ENCODE data around the gene CARD11. TPM values are rescaled to one million over a fixed set of nuclear protein-coding genes. Genes with fewer than 3 reads are reported as not detected.

Gene CARD11
- total RNA-seq, 4 donors from 2014 or later, result 0.96 to 47.5 (median 6.6) TPM

GRCh38 chr7:2886391-2886790 is 157.3 kb downstream of the CARD11 start:
- intact Hi-C loops (cut with DNase I; ENCODE audit: low total_unique reads) (no loop called here), in situ Hi-C loops (cut with MboI; ENCODE audit: low pct_ligation_motif_present in 1 of 4, low pct_unique_long_range_greater_than_20kb in 1 of 4, low sequenced_read_pairs in 3 of 4) (loop anchor here in 1 of 4 donors (25.0 kb wide), 1 partner anchor 251 kb away; no protein-coding TSS in a partner anchor)
- no peak for TF ChIP-seq EP300 (IDR thresholded peaks at IDR 0.05; ENCODE audit: low read depth)
- no peak for TF ChIP-seq CTCF (IDR thresholded peaks at IDR 0.05)
- no peak for TF ChIP-seq POLR2AphosphoS5 (IDR thresholded peaks at IDR 0.05)
- TF ChIP-seq POLR2A (IDR thresholded peaks at IDR 0.05), result no peak
- 59% methylated on average over 5 of the region's 5 CpGs; no CpG with 5 or more reads in 1 of the 2 donors for WGBS, 2 donors (ENCODE audit: low coverage in 1 of 2)
- no peak for DNase-seq
- H3K4me3 ChIP-seq, result no peak overlapping the region
- H3K9me3 ChIP-seq, result no peaks in the 10 kb centered on the region
- H3K27me3 ChIP-seq, result peaks cover 26% of the 10 kb centered on the region
- peaks cover 0 to 18% (median 9%) of the 10 kb centered on the region in 4 donors for H3K4me1 ChIP-seq
- no peaks in the 10 kb centered on the region for H3K36me3 ChIP-seq
- no peak overlapping the region for H3K27ac ChIP-seq

- H3K9me3 ChIP-seq, result no peaks in the 10 kb centered on the region
- TF ChIP-seq EP300 (IDR thresholded peaks at IDR 0.05; ENCODE audit: low read depth) (no peak), POLR2AphosphoS5 (IDR thresholded peaks at IDR 0.05) (no peak), CTCF (IDR thresholded peaks at IDR 0.05) (no peak), POLR2A (IDR thresholded peaks at IDR 0.05) (no peak)
- peaks cover 34% of the 10 kb centered on the region for H3K27me3 ChIP-seq
- DNase-seq, result no peak
- peaks cover 0 to 18% (median 9%) of the 10 kb centered on the region in 4 donors for H3K4me1 ChIP-seq
- in situ Hi-C loops (cut with MboI; ENCODE audit: low pct_ligation_motif_present in 1 of 4, low pct_unique_long_range_greater_than_20kb in 1 of 4, low sequenced_read_pairs in 3 of 4) (loop anchor here in 1 of 4 donors (25.0 kb wide), 1 partner anchor 253 kb away; no protein-coding TSS in a partner anchor), intact Hi-C loops (cut with DNase I; ENCODE audit: low total_unique reads) (no loop called here)
- H3K27ac ChIP-seq, result no peak overlapping the region
- WGBS, 2 donors (ENCODE audit: low coverage in 1 of 2), result 31 to 33% methylated on average over 7 to 9 of the region's 9 CpGs
- H3K4me3 ChIP-seq, result no peak overlapping the region
- no peaks in the 10 kb centered on the region for H3K36me3 ChIP-seq
Observed at GRCh38 chr7:2884161-2884560, 159.5 kb downstream of the CARD11 start.

GRCh38 chr7:2883101-2883500 is 160.6 kb downstream of the CARD11 start:
- no peak for DNase-seq
- no peak overlapping the region for H3K27ac ChIP-seq
- no peaks in the 10 kb centered on the region for H3K36me3 ChIP-seq
- 58% methylated on average over 16 of the region's 17 CpGs; no CpG with 5 or more reads in 1 of the 2 donors for WGBS, 2 donors (ENCODE audit: low coverage in 1 of 2)
- no peaks in the 10 kb centered on the region for H3K9me3 ChIP-seq
- TF ChIP-seq EP300 (IDR thresholded peaks at IDR 0.05; ENCODE audit: low read depth) (no peak), POLR2AphosphoS5 (IDR thresholded peaks at IDR 0.05) (no peak), POLR2A (IDR thresholded peaks at IDR 0.05) (no peak), CTCF (IDR thresholded peaks at IDR 0.05) (no peak)
- in situ Hi-C loops (cut with MboI; ENCODE audit: low pct_ligation_motif_present in 1 of 4, low pct_unique_long_range_greater_than_20kb in 1 of 4, low sequenced_read_pairs in 3 of 4), result loop anchor here in 1 of 4 donors (25.0 kb wide), 1 partner anchor 254 kb away; no protein-coding TSS in a partner anchor
- no peak overlapping the region for H3K4me3 ChIP-seq
- peaks cover 0 to 18% (median 9%) of the 10 kb centered on the region in 4 donors for H3K4me1 ChIP-seq
- peaks cover 34% of the 10 kb centered on the region for H3K27me3 ChIP-seq
- intact Hi-C loops (cut with DNase I; ENCODE audit: low total_unique reads), result no loop called here

GRCh38 chr7:2882111-2882510 is 161.6 kb downstream of the CARD11 start:
- H3K4me3 ChIP-seq, result no peak overlapping the region
- in situ Hi-C loops (cut with MboI; ENCODE audit: low pct_ligation_motif_present in 1 of 4, low pct_unique_long_range_greater_than_20kb in 1 of 4, low sequenced_read_pairs in 3 of 4), result loop anchor here in 1 of 4 donors (25.0 kb wide), 1 partner anchor 255 kb away; no protein-coding TSS in a partner anchor
- DNase-seq, result no peak

More at GRCh38 chr7:2882111-2882510, 161.6 kb downstream of the CARD11 start:
- no peaks in the 10 kb centered on the region for H3K9me3 ChIP-seq
- H3K36me3 ChIP-seq, result no peaks in the 10 kb centered on the region
- peaks cover 29% of the 10 kb centered on the region for H3K27me3 ChIP-seq
- intact Hi-C loops (cut with DNase I; ENCODE audit: low total_unique reads), result no loop called here
- peaks cover 0 to 15% (median 9%) of the 10 kb centered on the region in 4 donors for H3K4me1 ChIP-seq
- WGBS, 2 donors (ENCODE audit: low coverage in 1 of 2), result 55% methylated on average over 10 of the region's 10 CpGs; no CpG with 5 or more reads in 1 of the 2 donors
- no peak overlapping the region for H3K27ac ChIP-seq
- no peak for TF ChIP-seq CTCF (IDR thresholded peaks at IDR 0.05)
- TF ChIP-seq POLR2AphosphoS5 (IDR thresholded peaks at IDR 0.05), result no peak
- TF ChIP-seq EP300 (IDR thresholded peaks at IDR 0.05; ENCODE audit: low read depth), result no peak
- TF ChIP-seq POLR2A (IDR thresholded peaks at IDR 0.05), result no peak
